B cell (primary cell): ENCODE data around the gene PRAC2.

Experiments
- EZH2 ChIP-seq: IDR thresholded peaks from 2 replicates; pipeline ENCODE4 v1.6.1; 2012; ENCODE audit warnings: borderline replicate concordance, low read depth, mild to moderate bottlenecking, moderate library complexity, low read length; ENCODE audit not compliant: insufficient read depth, poor library complexity, severe bottlenecking
- TF ChIP-seq, protein P1 (sequence below): fragments of 200-600 bp; IDR thresholded peaks from one replicate; pipeline ENCODE4 v1.8.0; 2022; ENCODE audit warnings: antibody characterized with exemption, mild to moderate bottlenecking

DNA sequence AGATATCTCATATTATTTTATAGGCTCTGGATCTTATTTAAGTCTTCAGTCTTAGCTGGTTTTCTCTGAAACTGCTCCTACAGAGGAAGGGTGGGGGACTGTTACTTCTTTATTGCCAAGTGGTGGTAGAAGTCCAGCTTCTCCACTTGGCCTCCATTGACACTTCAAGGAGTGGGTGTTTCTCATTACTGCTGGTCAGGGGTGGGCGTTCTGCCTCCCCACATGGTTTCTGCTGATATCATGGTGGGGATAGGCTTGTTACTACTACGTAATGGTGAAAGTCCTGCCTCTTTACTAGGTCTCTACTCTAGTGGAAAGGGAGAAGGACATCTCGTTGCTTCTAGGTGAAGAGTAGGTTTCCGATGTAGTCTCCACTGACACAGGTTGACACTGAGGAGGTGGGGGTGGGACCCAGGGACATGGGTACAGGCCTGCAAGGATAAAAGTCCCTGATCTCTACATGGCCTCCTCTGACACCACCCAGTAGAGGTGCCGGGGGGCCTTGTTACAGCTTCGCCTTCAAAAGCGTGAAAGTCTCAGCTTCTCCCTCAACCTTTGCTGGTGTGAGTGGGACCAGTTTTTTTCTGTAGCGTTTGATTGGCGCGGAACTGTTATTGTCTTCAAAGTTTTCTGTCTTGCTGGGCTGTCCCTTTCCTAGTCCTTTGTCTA lies 21.0 kb upstream of the PRAC2 start:
- TF ChIP-seq, protein P1, sequence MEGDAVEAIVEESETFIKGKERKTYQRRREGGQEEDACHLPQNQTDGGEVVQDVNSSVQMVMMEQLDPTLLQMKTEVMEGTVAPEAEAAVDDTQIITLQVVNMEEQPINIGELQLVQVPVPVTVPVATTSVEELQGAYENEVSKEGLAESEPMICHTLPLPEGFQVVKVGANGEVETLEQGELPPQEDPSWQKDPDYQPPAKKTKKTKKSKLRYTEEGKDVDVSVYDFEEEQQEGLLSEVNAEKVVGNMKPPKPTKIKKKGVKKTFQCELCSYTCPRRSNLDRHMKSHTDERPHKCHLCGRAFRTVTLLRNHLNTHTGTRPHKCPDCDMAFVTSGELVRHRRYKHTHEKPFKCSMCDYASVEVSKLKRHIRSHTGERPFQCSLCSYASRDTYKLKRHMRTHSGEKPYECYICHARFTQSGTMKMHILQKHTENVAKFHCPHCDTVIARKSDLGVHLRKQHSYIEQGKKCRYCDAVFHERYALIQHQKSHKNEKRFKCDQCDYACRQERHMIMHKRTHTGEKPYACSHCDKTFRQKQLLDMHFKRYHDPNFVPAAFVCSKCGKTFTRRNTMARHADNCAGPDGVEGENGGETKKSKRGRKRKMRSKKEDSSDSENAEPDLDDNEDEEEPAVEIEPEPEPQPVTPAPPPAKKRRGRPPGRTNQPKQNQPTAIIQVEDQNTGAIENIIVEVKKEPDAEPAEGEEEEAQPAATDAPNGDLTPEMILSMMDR: no peak
- TF ChIP-seq EZH2: no peak
